Common myeloid progenitor, CD34-positive (primary cell): Measurements from ENCODE around the gene SLC38A8. TPM values are rescaled to one million over a fixed set of nuclear protein-coding genes. Genes with fewer than 3 reads are reported as not detected.
A peak's percentile ranks its signal among the peaks of the same experiment; 100 is the strongest.

Experiments
- CTCF ChIA-PET: fragments of 350-600 bp; sonication (Branson Sonifier 250); formaldehyde crosslinking; loops from one replicate; lab custom pipeline; 2021; ENCODE audit warnings: antibody characterized with exemption; lab: Charles Lee
- POLR2A ChIA-PET: fragments of 350-600 bp; sonication (Branson Sonifier 250); formaldehyde crosslinking; loops from one replicate; lab custom pipeline; 2021; ENCODE audit warnings: antibody characterized with exemption; lab: Charles Lee
- DNase-seq, 3 donors: peaks; one replicate each; pipeline versions ENCODE4 v3.0.0 to v3.0.0-alpha.2; 2013
- H3K27ac ChIP-seq, 2 experiments: 1 replicate in 1 of 2; 2 replicates in 1 of 2; pipeline ENCODE4 v1.7.0; 2013; ENCODE audit warnings: inconsistent platforms in 2 of 2, low read length in 2 of 2, mild to moderate bottlenecking in 2 of 2, low read depth in 1 of 2, moderate library complexity in 1 of 2; ENCODE audit not compliant: severe bottlenecking in 2 of 2, insufficient read depth in 1 of 2, poor library complexity in 1 of 2
- H3K27me3 ChIP-seq, 5 experiments: replicated peaks in 2 of 5; 1 replicate in 3 of 5; 2 replicates in 2 of 5; pipeline versions ENCODE4 v1.6.1 to v1.7.0; 2013; ENCODE audit warnings: low read length in 4 of 5, mild to moderate bottlenecking in 2 of 5, moderate library complexity in 2 of 5, inconsistent platforms in 1 of 5; ENCODE audit not compliant: insufficient read depth in 5 of 5, control insufficient read depth in 4 of 5
- H3K36me3 ChIP-seq, 4 experiments: 1 replicate in 2 of 4; 2 replicates in 2 of 4; pipeline versions ENCODE4 v1.6.1 to v1.7.0; 2013; ENCODE audit warnings: low read length in 3 of 4, control low read depth in 1 of 4, mild to moderate bottlenecking in 1 of 4; ENCODE audit not compliant: control insufficient read depth in 4 of 4, insufficient read depth in 4 of 4
- H3K4me1 ChIP-seq, 4 experiments: 1 replicate in 3 of 4; 2 replicates in 1 of 4; pipeline versions ENCODE4 v1.6.1 to v1.7.1; 2013; ENCODE audit warnings: low read length in 3 of 4, mild to moderate bottlenecking in 3 of 4, control low read depth in 1 of 4, inconsistent platforms in 1 of 4, moderate library complexity in 1 of 4; ENCODE audit not compliant: control insufficient read depth in 4 of 4, insufficient read depth in 4 of 4; ENCODE audit errors: control extremely low read depth in 1 of 4
- H3K4me3 ChIP-seq, 7 experiments: 1 replicate in 4 of 7; 2 replicates in 3 of 7; pipeline versions ENCODE4 v1.5.1 to v1.7.0; 2013; ENCODE audit warnings: mild to moderate bottlenecking in 7 of 7, low read length in 6 of 7, moderate library complexity in 6 of 7, inconsistent platforms in 2 of 7, low read depth in 2 of 7, control low read depth in 1 of 7; ENCODE audit not compliant: insufficient read depth in 4 of 7, control insufficient read depth in 1 of 7; ENCODE audit errors: extremely low read depth in 1 of 7
- H3K9me3 ChIP-seq, 5 experiments: 1 replicate in 4 of 5; 2 replicates in 1 of 5; pipeline versions ENCODE4 v1.6.1 to v1.7.1; 2013; ENCODE audit warnings: low read length in 4 of 5, mild to moderate bottlenecking in 2 of 5, inconsistent platforms in 1 of 5, low read depth in 1 of 5, moderate library complexity in 1 of 5; ENCODE audit not compliant: control insufficient read depth in 4 of 5, insufficient read depth in 2 of 5; ENCODE audit errors: control extremely low read depth in 1 of 5
- WGBS: methylation state at CpG from one replicate; pipeline ENCODE4 v1.1.5; 2013; ENCODE audit not compliant: insufficient coverage; 5-methylcytosine and 5-hydroxymethylcytosine counted together
- polyA plus RNA-seq: library from polyadenylated mRNA; unstranded; fragments of 120-200 nt; gene quantifications from one replicate; pipeline ENCODE4 v1.2.1, GENCODE V29; 2013

SLC38A8 gene
- polyA plus RNA-seq = not detected

DNA sequence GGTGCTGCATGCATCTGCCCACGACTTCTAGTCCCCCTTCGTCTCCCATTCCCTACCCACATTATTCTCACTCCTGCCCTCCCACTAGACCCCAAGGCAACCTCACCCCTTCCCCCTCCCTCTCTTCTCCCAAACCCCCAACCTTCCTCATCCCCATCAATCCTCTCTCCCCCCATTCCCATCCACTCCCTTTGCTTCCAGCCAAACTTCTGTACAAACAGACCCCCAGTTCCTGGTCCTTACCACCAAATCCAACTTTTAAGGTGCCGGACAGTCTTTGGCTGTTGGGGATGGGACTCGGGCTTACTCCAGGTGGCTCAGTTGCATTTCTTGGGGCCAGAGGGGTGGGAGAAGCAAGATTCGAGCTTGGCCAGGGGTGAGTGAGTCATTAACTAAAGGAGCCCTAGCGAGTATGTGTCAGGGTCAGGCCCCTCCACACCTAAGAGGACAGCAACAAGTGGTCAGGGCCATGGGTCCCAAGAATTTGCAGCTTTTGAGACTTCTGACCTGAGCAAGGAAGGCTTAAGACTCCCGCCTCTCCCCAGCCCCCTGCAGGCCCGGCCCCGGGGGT, at the start of gene SLC38A8:
TSS of gene SLC38A8 (minus strand) at position 488 of the 571 bp plus-strand sequence. CDS start 638 bp downstream, outside the sequence.
- ChIA-PET POLR2A (no interaction called here), CTCF (interaction anchor here (0.6 to 2.4 kb wide), 6 partner anchors 9 to 456 kb away, joined by 3 to 7 read pairs (median 3); no protein-coding TSS in a partner anchor)
- Histone ChIP-seq H3K4me1 (no peaks in the 10 kb centered on the region), H3K4me3 (no peak within 1 kb of the TSS), H3K27ac (no peak within 1 kb of the TSS), H3K27me3 (peaks cover 0 to 86% (median 36%) of the 10 kb centered on the region in 5 experiments), H3K36me3 (no peaks in the 10 kb centered on the region), H3K9me3 (no peaks in the 10 kb centered on the region)
- WGBS = 70% methylated on average over 5 of the region's 9 CpGs
- no peak for DNase-seq

DNA sequence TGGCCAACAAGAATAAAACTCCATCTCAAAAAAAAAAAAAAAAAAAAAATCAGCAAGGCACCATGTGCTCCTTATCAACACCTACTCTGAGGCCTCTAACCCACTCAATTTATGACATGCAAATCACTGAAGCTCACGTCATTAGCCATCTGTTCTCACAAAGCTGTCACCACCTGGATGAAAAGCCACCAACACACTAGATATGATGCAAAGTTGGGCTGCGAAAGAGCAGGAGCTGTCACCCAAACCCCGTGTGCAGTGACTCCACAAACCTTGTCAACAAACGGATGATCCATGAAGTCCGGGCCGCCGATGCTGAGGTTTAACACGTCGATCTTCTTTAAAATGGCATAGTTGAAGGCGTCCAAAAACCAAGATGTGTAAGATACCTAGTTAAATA, 48.9 kb upstream of the SLC38A8 start:
- Histone ChIP-seq H3K9me3 (no peaks in the 10 kb centered on the region), H3K4me3 (no peak overlapping the region), H3K4me1 (peaks cover 12 to 32% (median 26%) of the 10 kb centered on the region in 4 experiments), H3K36me3 (peaks cover 21 to 85% (median 57%) of the 10 kb centered on the region in 4 experiments), H3K27ac (no peak overlapping the region), H3K27me3 (peaks cover 0 to 38% (median 7%) of the 10 kb centered on the region in 5 experiments)
- ChIA-PET POLR2A (no interaction called here), CTCF (no interaction called here)
- over 99% methylated on average over 9 of the region's 10 CpGs for WGBS
- no peak for DNase-seq

DNA sequence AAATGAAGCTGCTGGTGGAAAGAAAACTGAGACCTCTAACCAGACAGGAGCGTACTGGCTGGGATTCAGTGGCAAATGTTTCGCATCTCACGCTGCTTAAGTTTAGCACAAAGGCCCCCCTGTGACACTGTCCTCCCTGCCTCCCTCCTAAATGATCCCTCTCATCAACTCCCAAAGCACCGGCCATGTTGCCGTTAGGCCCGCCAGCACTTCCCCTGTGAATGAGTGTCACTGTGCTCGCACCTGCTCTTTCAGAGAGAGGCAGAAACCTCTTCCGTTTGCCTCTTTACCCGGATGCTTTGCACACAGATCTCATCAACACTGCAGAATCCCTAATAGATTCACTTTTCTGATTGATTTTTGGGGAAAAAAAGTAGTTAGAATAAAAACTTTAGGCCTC, 47.6 kb upstream of the SLC38A8 start:
- H3K9me3 ChIP-seq = no peaks in the 10 kb centered on the region
- peaks cover 20 to 42% (median 35%) of the 10 kb centered on the region in 4 experiments for H3K4me1 ChIP-seq
- H3K4me3 ChIP-seq = no peak overlapping the region
- DNase-seq = no peak
- ChIA-PET POLR2A (no interaction called here), CTCF (interaction anchor here (0.9 to 2.1 kb wide), 3 partner anchors 17 to 97 kb away, joined by 3 to 8 read pairs (median 5); partner anchors contain the start of genes MBTPS1 and TAF1C)
- peaks cover 0 to 37% (median 7%) of the 10 kb centered on the region in 5 experiments for H3K27me3 ChIP-seq
- H3K27ac ChIP-seq = no peak overlapping the region
- 100% methylated on average over 6 of the region's 9 CpGs for WGBS
- H3K36me3 ChIP-seq = peaks cover 19 to 78% (median 58%) of the 10 kb centered on the region in 4 experiments

DNA sequence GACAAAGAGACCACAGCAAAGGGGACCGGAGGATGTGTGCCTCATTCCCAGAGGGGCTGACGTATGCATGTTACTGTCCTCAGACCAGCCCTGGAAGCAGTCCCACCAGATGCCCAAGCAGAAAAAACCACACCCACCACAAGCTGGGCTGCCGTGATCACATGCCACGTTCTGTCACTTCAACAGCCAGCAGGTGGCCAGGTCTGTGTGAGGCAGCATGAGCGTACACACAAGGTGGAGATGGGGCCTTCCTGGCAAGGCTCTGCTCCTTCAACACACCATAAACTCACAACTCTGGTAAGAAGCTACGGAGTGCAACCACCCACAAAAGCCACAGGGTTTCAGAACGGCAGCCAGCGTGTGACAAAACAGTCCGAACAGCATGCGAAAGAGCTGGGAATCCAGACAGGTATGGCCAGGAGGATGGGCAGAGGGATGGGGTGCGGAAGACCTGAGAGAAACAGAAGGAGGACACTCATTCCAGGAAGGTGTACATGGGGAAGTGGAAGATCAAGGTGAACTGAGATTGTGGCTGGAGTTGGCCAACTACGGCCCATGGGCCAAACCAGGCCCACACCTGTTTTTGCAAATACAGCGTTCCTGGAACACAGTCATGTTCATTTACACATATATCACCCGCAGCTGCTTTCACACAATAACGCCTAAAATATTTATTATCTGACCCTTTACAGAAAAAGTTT, 46.2 kb upstream of the SLC38A8 start:
- no peak overlapping the region for H3K4me3 ChIP-seq
- peaks cover 0 to 30% (median 7%) of the 10 kb centered on the region in 5 experiments for H3K27me3 ChIP-seq
- POLR2A ChIA-PET = interaction anchor here (0.5 kb wide), 1 partner anchor 150 kb away, joined by 3 read pairs; no protein-coding TSS in a partner anchor
- 69% methylated on average over 9 of the region's 15 CpGs for WGBS
- peaks cover 20 to 49% (median 43%) of the 10 kb centered on the region in 4 experiments for H3K4me1 ChIP-seq
- H3K27ac ChIP-seq = no peak overlapping the region
- CTCF ChIA-PET = interaction anchor here (0.7 to 2.1 kb wide), 12 partner anchors 17 to 395 kb away, joined by 3 to 8 read pairs (median 4); partner anchors contain the start of genes HSBP1, MBTPS1 and TAF1C
- H3K36me3 ChIP-seq = peaks cover 18 to 73% (median 51%) of the 10 kb centered on the region in 4 experiments
- peak; percentile 55 to 77 (median 72) for DNase-seq
- H3K9me3 ChIP-seq = no peaks in the 10 kb centered on the region

DNA sequence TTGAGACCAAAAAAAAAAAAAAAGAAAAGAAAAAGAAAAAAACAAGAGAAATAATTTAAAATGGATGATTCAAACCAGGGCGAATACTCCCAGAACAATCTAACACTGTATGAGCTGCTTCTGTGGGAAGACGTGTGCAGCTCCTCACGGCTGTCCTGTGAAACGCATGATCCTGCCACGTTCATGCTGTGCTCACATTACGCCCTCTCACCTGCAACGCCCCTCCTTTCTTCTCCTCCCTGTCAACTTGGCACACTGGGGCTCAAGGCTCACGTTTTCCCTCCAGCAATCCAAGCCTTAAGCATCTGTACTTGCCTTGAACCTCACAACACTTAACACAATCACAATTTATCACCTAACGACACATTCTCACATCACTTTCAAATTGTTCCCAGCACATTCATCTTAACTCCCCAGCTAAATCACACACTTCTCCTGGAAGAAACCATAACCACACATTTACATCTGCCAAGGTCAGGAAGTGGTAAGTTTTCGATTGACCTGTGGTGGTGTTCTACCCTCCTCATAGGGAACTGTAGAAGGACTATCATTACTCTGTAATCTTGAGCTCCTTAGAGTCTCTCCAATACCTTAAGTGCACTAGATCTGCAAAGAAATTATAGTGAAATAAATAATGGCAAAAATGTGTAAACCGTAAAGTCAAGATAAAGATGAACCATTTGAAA, 45.0 kb upstream of the SLC38A8 start:
- POLR2A ChIA-PET = no interaction called here
- H3K27ac ChIP-seq = no peak overlapping the region
- DNase-seq = peak; percentile 37 to 45 (median 42)

DNA sequence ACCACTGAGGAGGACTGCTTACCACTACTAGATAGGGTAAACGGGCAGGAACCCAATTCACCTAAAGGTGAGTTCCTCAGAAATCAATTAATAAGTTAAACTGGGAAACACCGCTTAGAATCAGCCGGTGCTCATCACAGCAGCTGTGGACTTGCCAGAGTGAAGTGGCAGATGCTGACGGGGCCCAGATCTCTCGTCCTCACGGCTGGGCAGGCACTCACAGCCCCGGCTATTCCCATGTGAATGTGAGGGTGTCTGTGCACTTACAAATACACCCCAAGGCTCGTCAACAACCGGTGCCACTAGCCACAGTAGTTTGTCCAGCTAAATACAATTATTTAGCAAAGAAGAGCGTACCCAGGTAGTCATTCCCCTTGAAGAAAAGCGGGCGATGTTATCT, 44.4 kb upstream of the SLC38A8 start:
- CTCF ChIA-PET = interaction anchor here (0.7 to 3.2 kb wide), 11 partner anchors 10 to 133 kb away, joined by 3 to 12 read pairs (median 4); partner anchors contain the start of gene TAF1C
- no peak overlapping the region for H3K27ac ChIP-seq
- peaks cover 20 to 49% (median 43%) of the 10 kb centered on the region in 4 experiments for H3K4me1 ChIP-seq
- no peaks in the 10 kb centered on the region for H3K9me3 ChIP-seq
- 89% methylated on average over 6 of the region's 12 CpGs for WGBS
- H3K36me3 ChIP-seq = peaks cover 14 to 71% (median 49%) of the 10 kb centered on the region in 4 experiments
- POLR2A ChIA-PET = no interaction called here
- H3K27me3 ChIP-seq = peaks cover 0 to 25% (median 7%) of the 10 kb centered on the region in 5 experiments
- DNase-seq = no peak
- H3K4me3 ChIP-seq = peak overlapping the region in 1 of 7 experiments; percentile 1

More for the DNA sequence above, 45.0 kb upstream of the SLC38A8 start:
- peaks cover 0 to 25% (median 7%) of the 10 kb centered on the region in 5 experiments for H3K27me3 ChIP-seq
- CTCF ChIA-PET = interaction anchor here (0.7 to 3.2 kb wide), 17 partner anchors 9 to 396 kb away, joined by 3 to 9 read pairs (median 4); partner anchors contain the start of gene TAF1C
- H3K36me3 ChIP-seq = peaks cover 16 to 71% (median 46%) of the 10 kb centered on the region in 4 experiments
- peaks cover 20 to 49% (median 43%) of the 10 kb centered on the region in 4 experiments for H3K4me1 ChIP-seq
- H3K9me3 ChIP-seq = no peaks in the 10 kb centered on the region
- WGBS = 42% methylated on average over 6 of the region's 11 CpGs
- peak overlapping the region in 3 of 7 experiments; percentile 7 to 19 (median 19) for H3K4me3 ChIP-seq
